ENCODE measurements around the gene PARPBP.

DNA sequence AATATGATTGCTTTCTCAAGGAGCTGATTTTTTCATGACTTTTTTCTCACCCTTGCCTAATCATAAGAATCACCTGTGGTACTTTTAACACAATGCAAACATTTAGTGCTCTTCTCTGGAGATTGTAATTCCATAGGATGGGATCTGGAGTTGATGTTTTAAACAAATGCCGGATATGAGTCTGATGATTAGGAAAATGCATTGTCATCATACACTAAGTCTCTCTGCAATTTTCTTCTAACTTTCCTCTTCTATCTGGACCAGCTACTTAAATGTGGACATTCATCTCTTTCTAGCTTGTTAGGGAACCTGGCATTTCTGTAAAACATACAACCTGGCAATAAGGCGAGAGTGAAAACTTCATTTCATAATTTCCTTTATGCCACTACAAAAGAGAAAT, 54.1 kb downstream of the PARPBP start:
- TF ChIP-seq, protein P1, sequence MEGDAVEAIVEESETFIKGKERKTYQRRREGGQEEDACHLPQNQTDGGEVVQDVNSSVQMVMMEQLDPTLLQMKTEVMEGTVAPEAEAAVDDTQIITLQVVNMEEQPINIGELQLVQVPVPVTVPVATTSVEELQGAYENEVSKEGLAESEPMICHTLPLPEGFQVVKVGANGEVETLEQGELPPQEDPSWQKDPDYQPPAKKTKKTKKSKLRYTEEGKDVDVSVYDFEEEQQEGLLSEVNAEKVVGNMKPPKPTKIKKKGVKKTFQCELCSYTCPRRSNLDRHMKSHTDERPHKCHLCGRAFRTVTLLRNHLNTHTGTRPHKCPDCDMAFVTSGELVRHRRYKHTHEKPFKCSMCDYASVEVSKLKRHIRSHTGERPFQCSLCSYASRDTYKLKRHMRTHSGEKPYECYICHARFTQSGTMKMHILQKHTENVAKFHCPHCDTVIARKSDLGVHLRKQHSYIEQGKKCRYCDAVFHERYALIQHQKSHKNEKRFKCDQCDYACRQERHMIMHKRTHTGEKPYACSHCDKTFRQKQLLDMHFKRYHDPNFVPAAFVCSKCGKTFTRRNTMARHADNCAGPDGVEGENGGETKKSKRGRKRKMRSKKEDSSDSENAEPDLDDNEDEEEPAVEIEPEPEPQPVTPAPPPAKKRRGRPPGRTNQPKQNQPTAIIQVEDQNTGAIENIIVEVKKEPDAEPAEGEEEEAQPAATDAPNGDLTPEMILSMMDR (IDR thresholded peaks at IDR 0.05): no peak
- TF ChIP-seq POLR2AphosphoS5 (IDR thresholded peaks at IDR 0.05; ENCODE audit: low read depth, low read length): no peak

All from Panc1 (cell line).